NCI-H510A treated with DMSO at 0.1 percent for 48 hours (cell line): ENCODE data around the gene CKS1B.

Source experiments
- DNase-seq: peaks from one replicate; lab custom pipeline; 2025; lab: John Stamatoyannopoulos, UW

Gene CKS1B

DNA sequence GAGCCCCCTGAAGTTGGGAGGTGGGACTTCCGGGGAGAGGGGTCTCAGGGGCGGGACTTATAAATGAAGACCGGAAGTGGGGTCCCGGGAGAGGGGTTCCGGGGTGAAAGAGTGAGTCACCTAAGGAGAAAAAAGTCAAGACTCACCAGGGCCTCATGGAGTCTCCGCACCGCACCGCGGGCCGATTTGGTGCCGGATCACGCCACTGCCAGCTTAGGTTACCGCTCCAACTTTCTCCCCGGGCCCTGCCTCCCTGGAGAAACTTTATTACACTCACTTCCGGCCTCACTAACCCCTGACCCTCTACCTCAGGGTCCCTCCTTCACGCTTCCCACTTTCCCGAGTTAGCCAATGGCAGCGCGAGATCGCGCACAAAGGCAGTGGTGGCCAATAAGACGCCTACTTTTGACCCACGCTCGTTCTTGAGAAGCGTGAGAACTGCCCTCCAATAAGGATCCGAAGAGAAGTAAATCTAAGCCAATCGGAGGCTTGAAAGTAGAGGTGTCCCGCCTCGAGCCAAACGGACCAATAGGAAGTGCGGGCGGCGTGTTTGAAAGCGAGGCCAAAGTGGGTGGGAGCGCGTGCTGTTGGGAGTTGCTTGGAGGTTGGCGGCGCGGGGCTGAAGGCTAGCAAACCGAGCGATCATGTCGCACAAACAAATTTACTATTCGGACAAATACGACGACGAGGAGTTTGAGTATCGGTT lies at the start of gene CKS1B:
TSS of gene CKS1B (plus strand) at position 580 of the 706 bp plus-strand sequence. CDS start at position 645, 65 bp downstream.
- peak; percentile 99 for DNase-seq

DNA sequence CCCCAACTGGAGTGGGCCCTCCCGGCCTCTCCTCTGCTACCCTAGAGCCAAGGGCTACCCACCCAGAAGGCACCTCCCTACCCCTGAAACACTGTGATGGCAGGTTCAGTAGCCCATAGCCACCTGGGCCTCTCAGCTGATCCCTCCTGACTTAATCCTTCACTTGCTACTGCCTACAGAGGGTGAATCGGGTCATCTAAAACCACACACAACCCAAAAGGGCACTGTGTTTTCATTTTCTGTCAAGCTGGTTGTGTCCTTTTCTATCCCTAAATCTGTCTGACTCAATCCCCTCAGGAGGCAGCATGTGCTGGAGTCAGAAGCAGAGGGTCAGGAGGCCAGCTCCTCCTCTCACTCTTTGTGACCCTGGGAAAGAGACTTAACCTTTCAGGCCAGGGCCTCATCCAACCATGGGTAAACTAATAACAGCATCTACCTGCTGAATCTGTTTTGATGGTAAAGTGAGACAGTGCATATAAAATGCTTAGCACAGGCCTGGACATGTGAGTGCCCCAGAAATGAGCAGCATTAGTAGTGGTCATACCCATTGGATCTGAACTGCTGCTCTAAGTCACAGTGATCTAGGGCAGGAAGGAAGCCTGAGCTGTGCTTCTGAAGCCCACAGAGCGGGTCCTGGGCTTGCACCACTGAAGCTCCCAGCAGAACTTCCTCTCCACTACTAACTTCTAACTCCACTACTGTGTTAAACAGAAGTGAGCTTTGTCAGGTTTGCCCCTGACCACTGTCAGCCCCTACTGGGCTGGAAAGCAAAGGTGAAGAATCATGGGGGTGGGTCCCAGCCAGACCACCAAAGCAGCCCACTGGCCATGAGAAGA lies 48.9 kb upstream of the CKS1B start:
- no peak for DNase-seq

DNA sequence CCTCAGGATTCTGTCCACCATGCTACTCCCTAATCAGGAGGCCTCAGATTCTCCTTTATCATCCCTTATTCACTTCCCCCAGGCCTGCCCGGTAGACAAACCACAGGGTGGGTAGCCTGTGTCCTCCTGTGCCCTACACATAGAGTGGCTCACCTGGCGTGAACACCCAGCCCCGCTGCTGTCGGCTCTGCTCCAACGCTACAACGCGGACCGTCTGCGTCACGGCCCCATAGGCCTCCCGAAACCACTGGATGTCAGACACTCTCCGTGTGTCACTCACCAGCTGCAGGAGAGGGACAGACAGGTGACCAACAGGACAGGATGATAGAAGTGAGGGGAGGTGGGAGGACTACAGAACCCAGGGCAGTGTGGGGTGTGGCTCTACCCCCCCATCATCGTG lies 48.3 kb upstream of the CKS1B start:
- DNase-seq = no peak

DNA sequence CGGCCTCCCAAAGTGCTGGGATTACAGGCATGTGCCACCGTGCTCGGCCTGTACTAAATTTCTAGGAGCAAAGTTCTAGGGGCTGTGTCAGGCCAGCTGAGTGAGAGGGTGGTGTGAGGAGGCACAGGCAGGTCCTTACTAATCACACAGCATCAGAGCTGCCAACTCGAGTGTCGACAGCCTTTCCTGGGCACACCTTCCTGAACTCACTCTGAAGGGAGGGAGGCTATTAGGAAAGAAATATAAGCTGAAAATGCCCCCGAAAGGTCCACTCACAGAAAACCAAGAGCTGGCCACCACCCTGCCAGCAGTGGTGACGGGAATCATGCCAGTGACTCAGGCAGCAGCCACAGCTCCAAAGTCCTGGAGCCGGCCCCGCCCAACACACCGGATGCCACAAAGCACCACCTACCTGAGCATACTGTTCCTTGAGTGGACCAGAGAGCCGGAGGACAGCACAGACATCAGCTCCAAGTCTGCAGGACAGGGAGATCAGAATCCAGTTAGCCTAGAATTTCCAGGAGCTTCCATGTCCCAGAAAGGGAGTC lies 42.5 kb upstream of the CKS1B start:
- peak; percentile 21 for DNase-seq

DNA sequence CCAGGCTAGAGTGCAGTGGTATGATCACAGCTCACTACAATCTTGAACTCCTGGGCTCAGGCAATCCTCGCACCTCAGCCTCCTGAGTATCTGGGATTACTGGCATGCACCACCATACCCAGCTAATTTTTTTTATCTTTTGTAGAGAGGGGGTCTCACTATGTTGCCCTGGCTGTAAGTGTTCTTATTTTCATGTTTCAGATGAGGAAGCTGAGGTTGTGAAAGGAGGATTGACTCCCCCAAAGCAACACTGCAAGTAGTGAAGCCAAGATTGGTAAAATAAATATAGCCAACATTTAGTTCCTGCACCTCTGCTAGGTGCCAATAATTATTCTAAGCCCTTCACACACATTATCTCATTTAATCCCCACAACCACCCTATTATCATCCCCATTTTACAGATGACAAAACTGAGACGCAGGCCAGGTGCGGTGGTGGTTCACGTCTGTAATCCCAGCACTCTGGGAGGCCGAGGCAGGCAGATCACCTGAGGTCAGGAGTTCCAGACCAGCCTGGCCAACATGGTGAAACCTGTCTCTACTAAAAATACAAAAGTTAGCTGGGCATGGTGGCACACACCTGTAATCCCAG lies 40.0 kb upstream of the CKS1B start:
- DNase-seq = no peak

DNA sequence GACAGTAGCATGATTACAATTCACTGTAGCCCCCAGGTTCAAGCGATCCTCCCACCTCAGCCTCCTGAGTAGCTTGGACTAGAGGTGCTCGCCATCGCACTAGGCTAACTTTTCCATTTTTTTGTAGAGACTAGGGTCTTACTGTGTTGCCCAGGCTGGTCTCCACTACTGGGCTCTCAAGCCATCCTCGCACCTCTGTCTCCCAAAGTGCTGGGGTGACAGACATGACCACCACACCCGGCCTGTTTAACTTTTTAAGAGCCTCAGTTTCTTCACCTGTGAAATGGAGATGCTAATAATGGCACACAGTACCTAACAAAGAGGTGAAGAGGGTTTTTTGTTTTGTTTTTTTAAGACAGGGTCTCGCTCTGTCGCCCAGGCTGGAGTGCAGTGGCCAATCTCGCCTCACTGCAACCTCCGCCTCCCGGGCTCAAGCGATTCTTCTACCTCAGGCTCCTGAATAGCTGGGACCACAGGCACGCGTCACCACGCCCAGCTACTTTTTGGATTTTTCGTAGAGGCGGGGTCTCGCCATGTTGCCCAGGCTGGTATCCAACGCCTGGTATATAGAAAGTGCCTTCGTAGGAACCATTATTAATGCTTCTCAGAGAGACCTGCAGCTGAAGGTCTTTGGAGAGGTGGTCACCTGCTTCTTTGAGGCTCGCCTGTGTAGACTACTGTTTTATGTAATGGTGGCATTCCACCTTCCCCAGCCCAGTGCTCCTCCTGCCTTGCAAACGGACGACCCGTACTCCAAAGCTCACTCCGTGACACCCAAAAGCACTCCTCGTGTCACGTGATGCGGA lies 38.5 kb upstream of the CKS1B start:
- DNase-seq = no peak

DNA sequence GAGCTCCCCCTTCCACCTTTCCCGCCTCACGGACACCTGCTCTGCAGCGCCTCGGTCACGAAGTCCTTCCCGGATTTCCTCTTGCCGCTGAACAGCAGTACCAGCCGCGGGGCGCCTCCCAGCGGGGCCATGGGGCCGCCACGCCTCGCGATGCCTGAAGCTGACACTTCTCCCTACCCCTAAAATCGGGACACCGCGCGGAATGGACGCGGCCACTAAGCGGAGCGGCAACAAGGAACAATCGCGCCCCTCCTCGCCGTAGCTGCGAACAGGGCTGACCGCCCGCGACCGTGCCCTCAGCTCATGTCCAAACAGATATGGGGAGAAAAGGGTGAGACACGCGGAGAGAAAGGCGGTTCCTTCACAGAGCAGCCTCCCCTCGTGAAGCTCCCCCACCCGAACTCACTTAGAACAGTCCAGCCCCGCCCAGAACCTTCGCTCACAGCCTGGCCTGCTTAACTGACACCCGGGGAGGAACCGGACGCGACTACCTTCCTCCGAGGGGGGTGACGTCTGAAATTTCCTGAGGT lies 37.9 kb upstream of the CKS1B start, which contains the start of gene PMVK:
TSS of gene PMVK (minus strand) at position 165 of the 530 bp plus-strand sequence. CDS start at position 131, 34 bp downstream.
- peak; percentile 92 for DNase-seq

DNA sequence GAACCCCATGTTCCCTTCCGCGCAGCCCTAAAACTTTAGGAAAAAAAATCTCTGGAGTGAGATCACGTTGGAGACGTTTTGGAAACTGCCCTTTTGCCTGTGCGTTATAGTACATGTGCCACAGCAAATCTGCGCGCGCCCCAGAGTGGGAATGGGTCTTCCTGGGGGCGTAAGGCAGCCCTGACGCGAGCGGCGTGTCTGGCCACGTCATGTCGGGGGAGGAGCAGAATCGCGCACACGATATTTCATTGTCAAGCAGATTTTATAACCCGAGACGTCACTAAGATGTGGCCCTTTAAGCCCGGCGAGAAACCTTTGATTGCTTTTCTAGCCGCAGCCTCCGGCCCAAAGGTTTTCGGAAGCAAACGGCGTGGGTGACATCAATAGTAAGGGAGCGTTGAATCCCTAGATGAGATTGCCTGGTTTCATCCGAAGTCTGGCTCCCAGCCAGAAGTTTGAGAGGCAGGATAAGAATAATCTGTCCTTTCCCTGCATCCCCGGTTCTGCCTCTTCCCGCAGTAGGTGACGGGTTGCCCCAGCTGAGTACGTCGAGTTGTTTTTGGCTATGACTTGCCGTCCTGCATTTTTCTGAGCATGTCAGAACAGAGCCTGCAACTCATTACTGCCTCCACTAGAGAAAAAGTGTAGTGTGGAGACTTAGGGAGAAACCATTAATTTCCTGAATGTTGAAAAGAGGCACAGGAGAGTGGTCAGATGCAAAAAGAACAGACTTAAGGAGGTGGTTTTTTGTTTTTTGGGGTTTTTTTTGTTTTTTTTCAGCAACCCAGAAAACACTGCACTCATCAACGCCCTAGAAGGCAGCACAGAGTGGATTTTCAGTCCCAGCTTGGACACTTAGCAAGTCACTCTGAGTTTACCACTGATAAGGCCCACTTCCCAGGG lies 37.1 kb upstream of the CKS1B start:
- DNase-seq = peak; percentile 90

DNA sequence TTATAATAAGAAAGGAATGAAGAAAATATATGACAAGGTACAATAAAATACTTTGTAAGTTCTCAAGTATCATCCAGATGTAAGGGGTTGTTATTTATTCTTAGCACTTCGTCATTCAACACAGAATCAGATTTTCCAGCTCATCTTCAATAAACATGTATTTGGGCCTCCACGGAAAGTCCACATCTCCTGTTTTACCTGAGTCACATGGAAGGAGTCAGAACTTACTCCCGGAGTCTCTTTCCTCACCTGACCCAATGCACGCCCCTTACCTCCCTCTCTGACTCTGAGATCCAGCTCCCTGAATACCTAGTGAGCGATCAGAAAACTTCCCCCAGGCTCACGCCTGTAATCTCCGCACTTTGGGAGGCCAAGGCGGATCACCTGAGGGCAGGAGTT lies 36.5 kb upstream of the CKS1B start:
- no peak for DNase-seq

DNA sequence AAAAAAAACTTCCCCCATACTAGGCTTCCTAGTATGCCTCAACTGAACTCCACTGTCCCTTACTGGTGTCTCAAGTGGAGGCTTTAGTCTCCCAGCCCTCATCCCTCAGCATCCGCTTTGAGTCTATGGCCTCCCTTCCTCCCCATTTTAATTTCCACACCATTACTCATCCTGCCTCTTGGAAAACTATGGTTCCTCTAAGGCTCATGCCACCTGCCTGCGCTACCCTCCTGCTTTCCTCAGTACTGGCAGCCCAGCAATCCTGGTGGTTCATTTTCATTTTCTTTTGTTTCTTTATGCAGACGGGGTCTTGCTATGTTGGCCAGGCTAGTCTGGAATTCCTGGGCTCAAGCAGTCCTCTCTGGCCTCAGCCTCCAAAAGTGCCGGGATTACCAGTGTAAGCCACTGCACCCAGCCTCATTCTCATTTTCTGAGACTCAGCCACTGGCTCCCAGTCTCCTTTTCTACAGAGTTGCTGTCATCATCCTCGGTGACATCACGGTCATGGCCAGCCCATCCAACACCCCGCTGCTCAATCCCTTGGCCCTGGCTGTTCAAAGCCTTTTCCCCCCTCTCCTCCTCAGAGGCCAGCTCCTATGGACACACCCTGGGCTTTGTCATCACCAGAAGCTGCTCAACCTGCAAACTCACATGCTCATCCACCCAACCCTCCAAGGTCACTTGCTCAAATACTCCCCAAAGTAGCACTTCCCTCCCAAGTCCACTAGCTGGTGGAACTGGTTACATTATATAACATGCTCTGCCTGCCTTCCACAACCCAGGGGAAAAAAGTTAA lies 35.7 kb upstream of the CKS1B start:
- no peak for DNase-seq

DNA sequence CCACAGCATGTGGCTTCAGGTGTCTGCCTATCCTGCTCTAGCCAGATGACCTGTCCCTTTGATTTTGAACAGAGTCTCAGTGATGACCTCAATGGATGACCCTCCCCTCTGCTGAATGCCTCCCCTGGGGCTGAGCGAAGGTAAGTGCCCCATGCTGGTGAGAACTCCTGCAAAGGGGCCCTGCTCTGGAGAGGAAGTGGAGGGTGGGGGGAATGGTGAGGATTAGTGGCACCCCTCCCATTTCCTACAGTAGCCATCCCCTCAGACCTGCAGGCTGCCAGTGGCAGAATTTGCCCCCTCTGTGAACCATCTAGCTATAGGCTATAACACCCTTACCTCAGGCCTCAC lies 34.3 kb upstream of the CKS1B start:
- no peak for DNase-seq

DNA sequence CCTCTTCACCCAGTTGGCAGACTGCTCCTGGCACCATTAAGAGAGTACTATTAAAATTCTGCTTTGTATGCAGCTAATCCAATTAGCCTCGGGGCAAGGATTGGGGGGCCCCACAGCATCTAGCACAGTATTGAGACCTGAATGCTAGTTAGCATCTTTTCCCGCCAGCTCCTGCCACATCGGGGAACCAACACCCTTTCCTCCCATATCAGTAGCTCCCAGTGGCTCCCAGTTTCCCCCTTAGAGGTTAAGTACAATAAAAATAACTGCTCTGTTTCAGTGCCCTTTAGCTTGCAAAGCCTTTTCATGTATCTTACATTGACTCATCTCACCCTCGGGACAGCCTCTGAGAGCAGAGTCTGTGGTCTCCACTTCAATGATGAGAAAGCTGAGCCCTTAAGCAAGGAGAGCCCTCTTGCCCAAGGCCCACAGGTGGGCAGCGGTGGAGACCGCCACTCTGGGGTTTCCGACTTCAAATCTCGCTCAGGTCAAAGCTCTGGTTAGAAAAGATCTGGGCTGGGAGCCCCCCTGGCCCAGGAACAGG lies 33.8 kb upstream of the CKS1B start:
- no peak for DNase-seq

DNA sequence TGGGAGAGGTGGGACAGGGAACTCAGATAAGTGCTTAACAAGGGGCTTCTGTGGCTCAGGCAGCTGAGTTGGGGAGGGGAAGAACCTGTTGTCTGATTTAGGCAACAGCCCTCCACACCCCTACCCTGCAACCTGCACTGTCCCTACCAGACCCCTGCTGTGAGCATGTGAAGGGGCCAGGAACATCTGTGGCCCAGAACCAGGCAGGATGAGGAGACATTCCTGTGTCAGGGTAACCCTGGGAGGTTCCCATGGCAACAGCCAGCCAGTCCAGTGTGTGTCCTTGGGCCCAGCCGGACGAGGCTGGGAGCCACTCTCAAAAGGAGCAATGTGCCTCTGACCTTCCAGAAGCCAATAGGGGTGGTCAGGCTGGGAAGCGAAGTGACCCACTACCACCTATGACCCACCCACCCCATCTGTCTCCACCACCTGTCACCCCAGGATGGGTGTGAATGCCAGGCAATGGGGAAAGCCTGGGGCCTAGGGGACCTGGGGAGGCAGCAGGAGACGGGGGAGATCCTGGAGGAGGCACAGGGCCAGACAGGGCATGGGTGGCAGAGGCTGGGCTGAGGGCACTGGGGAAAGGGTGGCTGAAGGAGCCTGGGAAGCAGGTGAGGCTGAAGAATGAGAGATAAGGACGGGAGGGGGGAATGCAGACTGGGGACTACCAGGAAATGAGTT lies 33.0 kb upstream of the CKS1B start:
- DNase-seq = no peak

DNA sequence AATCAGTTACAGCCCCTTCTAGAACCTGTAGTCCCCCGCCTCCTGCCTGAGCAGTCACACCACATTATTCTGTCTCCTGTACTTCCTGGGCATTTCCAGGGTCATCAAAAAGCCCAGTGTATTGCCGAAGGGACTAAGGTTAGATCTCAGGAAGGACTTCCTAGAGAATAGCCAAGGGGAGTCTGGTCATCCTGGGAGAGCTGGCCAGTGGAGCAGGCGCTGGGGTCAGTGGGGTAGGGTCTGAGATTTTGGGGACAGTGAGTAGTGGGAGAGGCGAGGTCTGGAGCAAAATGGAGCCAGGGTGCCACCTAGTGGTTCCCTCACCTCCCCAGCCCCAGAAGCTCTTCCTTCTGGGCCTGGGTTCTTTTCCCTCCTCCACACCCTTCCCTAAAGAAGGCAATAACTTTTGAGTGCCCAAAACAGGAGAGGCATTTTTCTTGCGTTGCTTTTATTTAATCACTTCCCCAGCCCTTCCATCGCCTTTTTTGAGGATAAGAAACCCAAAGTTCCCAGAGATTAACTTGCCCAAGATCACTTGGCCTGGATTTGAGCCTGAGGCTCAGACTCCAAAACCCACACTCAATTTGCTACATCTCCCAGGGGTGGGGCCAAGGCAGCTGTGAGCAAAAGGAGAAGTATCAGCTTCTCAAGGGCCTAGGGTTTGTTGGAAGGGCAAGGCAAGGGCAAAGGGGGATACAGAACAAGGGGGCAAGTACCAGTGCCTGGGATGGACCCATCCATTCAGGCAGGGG lies 30.7 kb upstream of the CKS1B start:
- peak; percentile 48 for DNase-seq

DNA sequence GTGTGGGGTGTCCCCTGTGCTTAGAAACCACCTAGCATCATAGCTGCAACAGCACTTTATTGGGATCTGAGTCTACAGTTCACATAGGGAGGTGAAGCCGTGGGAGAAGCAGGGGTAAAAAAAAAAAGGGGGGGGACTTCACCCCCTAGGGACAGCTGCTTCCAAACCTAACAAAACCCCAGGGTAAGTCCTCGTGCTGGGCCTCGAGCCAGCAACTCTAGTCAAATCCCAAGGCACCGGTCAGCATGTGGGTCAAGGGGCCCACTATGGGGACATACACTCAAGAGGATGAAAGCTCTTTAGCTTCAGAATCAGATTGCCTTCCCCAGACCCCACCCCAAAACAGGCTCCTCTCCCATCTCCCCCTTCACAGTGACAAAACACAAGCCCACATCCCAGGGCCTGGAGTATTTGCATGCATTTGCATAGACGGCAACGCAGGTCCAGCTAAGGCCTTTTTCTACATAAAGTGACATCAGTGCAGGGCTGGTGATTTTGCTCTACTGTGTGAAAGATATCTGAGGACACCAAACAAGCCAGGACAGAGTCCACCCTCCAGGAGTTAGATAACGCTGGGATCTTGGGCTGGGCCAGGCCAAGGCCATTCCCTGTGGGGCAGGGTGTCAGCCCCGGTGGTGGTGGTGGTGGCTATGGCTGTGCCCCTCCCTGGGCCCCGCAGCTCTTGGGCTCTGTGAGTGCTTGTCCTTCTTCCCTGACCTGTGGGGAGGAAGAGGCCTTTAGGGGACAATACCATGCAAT lies 29.9 kb upstream of the CKS1B start:
- DNase-seq = no peak

DNA sequence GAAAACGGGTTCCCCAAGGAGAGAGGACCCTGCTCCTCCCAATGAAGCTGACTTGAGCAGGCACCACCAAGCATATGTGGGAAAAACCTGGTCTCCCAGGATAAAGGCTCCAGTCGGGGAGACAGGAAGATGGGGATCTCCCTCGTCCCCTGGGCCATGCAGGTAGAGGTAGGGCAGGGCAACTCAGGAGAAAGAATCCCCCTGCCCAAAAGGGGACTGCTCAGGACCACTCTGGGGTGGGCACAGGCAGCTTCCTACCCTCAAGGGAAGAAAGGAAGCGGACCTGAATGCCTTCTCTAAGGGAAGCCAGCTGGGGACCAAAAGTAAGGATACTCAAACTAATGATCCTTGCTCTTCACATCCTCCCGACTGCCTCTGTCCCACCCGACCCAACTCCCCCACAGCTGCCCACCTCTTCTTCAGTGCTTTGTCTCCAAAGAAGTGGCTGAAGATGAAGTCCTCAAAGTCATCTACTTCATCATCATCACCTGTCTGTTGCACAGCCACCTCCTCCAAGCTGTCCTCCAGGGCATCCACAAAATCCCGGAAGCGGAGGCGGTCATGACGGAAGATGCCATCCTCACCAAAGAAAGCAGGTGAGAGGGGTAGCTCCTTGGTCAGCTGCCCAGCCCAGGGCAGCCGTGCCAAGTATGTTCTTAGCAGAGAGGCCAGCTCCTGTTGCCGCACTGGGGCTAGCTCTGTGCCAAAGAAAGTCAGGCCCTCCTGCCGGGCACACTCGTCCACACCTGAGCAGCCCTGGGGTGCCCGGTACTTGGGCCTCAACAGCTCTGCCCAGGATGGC lies 29.1 kb upstream of the CKS1B start:
- no peak for DNase-seq
